Caki2 (cell line): ENCODE data around the gene MMP7. TPM values are rescaled to one million over a fixed set of nuclear protein-coding genes. Genes with fewer than 3 reads are reported as not detected.

Experiments
- DNase-seq: peaks from one replicate; pipeline ENCODE4 v3.0.0-alpha.2; 2015; ENCODE audit warnings: low read depth
- in situ Hi-C: cut with HindIII; loops from 2 replicates; pipeline ENCODE4 v1.10.0; 2016; ENCODE audit warnings: low sequenced_read_pairs, low pct_unique_long_range_greater_than_20kb, mixed read lengths
- total RNA-seq: library from RNA; depleted of rRNA; stranded (reverse); fragments of >200 nt; shearing (Covaris generic); gene quantifications from 2 replicates; pipeline ENCODE4 v1.2.3, GENCODE V29; 2014; ENCODE audit warnings: low replicate concordance; rRNA removed

The MMP7 gene, protein sequence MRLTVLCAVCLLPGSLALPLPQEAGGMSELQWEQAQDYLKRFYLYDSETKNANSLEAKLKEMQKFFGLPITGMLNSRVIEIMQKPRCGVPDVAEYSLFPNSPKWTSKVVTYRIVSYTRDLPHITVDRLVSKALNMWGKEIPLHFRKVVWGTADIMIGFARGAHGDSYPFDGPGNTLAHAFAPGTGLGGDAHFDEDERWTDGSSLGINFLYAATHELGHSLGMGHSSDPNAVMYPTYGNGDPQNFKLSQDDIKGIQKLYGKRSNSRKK
- total RNA-seq: 1,017 and 1,188 TPM in 2 replicates

DNA sequence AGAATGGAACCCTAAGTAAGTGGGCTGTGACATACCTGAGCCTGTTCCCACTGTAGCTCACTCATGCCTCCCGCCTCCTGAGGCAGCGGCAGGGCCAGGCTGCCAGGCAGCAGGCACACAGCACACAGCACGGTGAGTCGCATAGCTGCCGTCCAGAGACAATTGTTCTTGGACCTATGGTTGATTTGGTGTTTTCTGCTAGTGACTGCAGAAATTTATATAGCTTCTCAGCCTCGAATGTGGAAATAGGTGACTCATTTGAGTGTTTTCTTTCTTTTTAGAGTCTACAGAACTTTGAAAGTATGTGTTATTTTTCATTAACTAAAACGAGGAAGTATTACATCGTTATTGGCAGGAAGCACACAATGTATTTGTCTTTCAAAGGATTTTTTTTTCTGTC lies at the start of gene MMP7:
TSS of gene MMP7 (minus strand) at position 190 of the 400 bp plus-strand sequence. CDS start at position 143, 47 bp downstream.
- peak; percentile 82 for DNase-seq
- in situ Hi-C loops: no loop called here

DNA sequence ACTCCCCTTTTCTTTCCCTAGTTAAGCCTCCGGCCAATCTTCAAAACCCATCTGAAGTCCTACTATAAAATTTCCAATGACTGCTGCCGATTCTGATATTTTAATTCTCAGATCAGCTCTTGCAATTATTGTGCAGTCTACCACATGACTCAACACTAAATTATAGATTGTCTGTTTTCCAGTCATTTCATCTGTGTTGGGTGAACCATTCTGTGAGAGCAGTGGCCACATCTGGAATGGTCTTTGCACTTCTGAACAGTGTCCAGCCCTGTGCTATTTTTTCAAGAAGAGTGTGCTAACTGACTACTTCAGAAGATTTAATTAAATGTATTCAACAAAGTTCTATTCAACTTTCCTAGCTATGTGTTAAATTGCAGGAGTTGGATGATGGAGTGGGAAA lies 47.2 kb upstream of the MMP7 start:
- in situ Hi-C loops: no loop called here

DNA sequence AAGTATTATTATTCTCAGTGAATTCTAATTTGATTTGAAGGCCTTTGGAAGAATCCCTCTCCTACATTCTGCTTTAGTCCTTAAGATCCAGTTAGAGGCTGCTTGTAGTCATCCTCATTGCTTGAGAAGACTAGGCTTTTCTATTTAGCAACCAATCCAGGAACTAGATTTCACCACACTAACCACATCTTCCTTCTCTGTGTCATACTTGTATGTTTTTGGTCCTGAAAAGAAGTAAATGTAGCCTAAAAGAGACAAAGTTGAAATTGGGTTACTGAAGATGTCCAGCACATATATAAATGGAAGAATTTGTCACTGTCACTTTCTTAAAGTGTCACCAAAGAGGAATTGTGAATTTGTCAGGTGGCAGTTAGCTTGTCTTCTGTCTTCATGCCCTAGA lies 46.6 kb upstream of the MMP7 start:
- in situ Hi-C loops: no loop called here

More for the DNA sequence above, 47.2 kb upstream of the MMP7 start:
- DNase-seq: no peak

DNA sequence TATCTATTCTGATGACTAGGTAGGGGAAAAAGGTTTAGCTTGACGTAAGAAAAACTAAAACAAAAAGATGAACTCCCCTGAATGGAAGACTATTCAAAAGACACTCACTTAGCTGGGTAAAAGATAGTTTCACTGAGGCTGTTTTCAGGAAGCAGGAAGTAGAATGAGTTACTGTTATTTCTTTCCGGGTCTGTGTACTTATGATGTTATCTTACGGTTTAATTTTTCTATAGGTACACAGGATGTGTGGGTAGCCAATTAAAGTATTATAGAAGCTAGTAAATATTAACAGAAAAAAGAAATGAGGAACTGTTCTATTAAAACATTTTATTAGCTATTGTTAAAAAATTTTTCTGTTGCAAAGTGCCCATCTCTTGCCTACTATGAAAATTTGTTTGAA lies 45.8 kb upstream of the MMP7 start:
- DNase-seq: no peak
- in situ Hi-C loops: no loop called here

More for the DNA sequence above, 46.6 kb upstream of the MMP7 start:
- no peak for DNase-seq

DNA sequence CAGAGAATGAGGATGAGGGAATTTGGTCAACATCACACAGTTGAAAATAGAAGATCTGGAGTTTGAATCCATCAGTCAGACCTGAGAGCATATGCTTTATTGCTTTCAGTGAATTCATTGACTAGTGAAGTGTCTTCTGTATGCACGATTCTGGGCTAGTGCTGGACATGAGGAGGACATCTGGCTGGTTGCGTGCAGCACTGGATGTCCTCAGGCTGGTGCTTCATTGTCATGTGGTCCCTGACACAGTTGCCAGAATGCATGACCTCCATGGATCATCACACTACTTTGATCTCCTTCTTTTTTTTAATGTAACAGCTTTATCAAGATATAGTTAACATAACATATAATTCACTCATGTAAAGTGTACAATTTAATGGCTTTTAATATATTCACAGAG lies 44.5 kb upstream of the MMP7 start:
- in situ Hi-C loops: no loop called here
- DNase-seq: no peak

DNA sequence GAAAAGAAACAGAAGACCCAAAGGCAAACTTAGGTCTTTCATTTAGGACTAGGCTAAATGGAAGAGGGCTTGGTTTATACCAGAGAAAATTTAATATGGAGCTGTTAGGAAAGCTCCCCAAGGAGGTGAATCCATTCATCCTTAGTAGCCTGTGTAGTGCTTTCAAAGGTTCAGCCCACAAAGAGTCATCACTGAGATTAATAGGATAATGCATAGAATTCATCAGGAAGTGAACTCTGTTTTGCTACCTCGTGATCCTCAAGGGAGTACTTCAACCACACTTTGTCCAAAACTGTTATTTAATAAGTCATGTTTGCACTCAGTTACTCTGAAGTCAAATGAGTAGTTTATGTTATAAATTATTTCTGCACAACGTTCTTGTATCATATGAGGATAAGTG lies 43.3 kb upstream of the MMP7 start:
- in situ Hi-C loops: no loop called here
- DNase-seq: no peak

DNA sequence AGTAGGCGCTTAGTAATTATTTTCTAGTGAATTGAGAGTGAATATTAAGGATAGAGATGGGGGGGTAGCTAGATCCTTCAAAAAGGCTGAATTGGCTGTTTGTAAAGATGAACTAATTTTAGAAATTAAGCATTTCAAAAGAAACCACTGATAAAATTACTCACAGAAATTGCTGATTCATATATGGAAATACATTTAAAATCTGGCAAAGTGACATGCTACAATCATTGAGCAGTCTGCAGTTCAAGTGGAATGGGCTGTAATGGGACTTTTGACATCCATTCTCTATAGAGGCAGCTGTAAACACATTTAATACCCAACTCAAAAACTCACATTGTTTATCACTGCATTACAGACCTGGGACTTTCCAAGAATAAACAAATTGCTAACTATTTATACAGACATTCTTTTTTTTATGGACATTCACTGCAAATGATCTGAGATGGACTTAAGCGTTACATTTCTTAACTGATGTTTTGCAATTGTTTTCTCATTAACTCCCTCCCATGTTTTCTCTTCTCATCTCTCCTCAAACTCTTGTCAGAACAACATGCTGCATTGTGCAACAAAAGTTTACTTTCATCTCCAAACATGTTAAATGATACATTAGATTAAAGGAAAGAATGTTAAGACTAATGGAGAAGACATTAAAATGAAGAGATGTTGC lies 42.1 kb upstream of the MMP7 start:
- no peak for DNase-seq
- in situ Hi-C loops: no loop called here

DNA sequence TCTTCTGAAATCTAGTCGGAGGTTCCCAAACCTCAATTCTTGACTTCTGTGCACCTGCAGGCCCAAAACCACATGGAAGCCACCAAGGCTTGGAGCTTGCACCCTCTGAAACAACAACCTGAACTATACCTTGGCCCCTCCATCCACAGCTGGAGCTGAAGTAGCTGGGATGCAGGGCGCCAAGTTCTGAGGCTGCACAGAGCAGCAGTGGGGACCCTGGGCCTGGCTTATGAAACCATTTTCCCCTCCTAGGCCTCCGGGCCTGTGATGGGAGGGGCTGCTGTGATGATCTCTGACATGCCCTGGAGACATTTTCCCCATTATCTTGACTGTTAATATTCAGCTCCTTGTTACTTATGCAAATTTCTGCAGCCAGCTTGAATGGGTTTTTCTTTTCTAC lies 38.3 kb upstream of the MMP7 start:
- no peak for DNase-seq
- in situ Hi-C loops: no loop called here

DNA sequence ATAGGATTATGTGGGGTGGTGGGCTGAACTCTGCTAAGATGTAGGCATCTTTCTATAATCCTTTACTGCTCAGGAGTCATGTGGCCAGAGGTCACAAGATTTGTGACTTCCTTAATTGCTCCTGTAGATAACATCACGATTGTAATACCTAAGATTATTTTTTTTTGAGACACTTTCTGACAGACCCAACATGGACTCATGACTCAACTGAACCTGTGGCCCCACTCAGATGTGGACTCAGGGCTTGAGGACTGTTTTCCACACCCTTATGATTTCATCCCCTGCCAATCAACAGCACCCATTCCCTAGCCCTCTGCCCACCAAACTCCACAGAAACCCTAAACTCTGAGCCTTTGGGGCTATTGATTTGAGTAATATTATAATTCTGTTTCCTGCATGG lies 35.6 kb upstream of the MMP7 start:
- no peak for DNase-seq
- in situ Hi-C loops: no loop called here

DNA sequence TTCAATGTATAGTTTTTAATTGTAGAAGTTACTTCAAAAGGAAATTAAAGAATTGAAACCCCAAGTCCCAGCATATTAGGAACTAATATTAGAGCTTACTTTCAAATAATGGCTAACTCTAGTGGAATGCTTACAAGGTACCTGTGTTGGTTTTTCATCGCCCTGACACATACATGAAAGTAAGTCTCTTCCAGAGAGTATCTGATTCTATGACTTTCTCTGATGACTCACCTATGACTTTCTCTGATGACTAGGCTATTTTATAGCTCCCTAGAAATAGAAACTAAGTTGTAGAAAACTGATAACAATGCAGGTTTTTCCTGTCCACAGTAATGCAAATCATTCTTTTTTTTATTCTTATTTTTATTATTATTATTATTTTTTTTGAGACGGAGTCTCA lies 33.6 kb upstream of the MMP7 start:
- in situ Hi-C loops: no loop called here
- peak; percentile 52 for DNase-seq

DNA sequence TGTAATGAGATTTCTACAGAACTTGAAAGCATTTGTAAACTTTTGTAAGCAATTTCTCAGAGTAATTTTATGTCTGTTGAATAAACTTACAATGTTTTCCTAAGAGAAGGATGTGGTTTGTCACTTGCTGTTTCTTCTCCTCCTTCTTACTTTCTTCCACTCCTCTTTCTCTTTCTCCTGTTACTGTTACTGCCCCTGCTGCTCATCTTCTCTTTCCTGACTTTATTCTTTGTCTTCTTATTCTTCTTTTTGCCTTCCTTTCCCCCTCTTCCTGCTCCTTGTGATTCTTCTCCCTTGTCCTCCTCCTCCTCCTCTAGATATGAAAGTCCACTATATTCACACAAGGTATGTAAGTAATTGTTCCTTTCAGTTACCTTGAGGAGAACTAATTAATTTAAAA lies 31.1 kb upstream of the MMP7 start:
- DNase-seq: no peak
- in situ Hi-C loops: no loop called here

DNA sequence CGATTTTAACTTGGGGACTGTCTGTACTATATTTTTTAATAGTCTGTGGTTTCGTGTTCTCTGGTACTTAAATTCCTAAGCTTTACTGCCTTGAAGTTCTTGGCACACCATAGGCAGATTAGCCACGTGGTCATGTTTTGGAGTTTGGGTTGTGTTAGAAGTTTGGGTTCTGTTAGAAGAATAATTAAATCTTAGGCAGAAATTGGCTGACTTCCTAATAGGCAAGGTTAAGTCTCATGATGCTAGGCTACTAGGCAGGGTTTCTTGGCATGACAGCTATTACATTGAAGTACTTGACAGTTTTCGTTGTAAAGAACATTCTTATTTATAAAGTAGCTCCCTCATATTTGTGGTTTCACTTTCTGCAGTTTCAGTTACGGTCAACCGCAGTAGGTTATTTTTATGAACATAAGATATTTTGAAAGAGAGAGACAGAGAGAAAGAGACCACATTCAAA lies 30.0 kb upstream of the MMP7 start:
- in situ Hi-C loops: no loop called here
- DNase-seq: no peak

DNA sequence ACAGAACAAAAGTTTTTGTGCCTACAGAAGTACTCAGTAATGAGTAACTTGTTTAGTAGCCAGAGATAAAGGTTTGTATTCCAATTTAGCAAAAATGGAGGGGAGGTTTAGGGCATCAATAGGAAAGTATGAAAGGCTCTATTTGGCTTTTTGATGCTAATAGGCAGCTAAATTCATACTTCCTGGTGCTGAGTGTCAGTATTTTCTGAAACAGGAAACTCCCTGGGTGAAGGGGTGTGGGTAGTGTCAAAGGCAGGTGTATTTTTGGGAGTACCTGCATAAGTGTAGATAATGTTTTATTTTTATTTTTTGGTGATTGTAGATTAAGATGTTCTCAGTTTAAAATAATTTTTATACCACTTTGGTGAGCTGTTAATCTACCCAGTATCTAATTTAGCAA lies 29.3 kb upstream of the MMP7 start:
- no peak for DNase-seq
- in situ Hi-C loops: no loop called here

DNA sequence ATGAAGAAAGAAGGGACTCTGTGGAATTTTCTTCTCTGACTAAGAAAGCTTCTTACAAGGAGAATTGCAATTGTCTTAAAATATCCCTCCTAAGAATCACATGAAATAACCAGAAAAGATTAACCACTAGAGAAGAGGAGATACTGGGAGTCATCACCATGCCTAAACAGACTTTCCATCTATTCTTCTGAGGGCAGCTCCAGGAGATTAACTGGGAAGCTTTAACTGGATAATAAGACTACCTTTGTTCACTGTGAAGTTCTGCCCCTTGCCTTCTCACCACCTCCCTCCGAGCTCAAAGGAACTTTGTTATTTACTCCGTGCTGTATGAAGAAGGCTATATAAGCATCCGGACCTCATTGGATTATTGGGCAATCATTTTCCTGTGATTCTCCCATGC lies 24.5 kb upstream of the MMP7 start:
- in situ Hi-C loops: no loop called here
- DNase-seq: no peak

DNA sequence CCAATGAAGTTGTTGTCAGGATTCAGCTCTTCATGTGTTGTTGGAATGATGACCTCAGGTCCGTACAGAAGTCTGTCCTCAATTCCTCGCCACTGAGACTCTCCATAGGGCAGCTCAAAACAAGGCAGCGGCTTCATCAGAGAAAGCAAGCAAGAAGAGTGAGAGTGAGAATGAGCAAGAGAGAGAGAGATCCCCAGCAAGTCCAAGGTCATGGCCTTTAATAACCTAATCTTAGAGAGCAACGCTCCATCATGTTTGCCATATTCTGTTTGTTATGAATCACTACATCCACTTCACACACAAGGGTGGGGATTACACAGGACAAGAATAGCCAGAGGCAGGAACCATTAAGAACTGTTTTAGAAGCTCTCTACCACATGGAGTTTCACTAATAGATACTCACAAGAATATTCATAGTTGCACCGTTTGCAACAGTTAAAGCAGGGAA lies 23.3 kb upstream of the MMP7 start:
- no peak for DNase-seq
- in situ Hi-C loops: no loop called here

DNA sequence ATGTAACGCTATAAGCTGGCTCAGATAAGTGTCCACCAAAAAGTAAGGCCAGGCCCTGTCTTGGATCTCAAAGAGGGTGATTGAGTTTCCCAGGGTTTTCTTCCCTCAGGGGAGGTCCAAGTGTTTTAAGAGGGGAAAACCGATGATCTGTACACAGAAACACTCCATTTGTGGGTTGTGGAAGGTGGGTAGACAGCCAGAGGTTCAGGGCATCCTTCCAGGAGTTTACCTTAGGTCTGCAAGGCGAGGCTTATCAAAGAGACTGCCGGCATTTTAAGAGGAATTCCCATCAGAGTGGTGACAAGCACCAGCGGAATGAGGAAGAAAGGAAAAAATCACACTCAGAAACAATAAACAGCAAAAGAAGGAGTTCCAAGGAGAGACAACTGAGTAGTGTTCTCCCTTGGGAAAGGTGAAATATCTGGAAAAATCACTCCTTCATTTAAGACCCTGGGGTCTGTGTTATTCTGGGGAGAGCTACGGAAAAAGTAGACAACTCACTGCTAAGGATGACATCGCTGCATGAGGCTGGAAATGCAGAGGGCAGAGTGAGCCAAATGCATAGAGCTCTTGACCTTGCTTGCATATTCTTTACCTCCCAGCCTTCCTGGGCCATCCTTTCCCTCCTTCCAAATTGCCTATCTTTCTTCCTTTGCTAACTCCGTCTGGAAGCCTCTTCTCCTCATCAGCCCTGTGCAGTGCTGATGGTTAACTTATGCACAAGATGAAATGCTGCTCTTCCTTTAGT lies 22.1 kb upstream of the MMP7 start:
- in situ Hi-C loops: no loop called here
- peak; percentile 95 for DNase-seq

DNA sequence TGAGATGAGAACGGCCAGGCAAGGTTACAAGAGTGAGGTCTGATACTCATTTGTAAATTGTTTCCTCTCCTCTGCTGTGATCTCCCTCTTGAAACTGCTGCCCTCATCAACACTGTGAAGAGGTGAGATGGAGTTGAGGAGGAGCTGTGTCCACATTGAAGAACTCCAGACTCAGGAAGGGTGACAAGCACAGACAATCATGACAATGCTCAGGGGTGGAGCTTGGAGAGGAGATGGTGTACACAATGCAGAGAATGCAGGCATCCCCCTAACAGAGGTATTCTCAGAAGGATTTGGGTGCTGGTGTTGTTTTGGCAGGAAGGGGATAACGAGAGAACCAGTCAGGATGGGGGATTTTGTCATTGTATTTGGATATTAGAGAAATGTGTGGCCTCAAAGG lies 21.5 kb upstream of the MMP7 start:
- in situ Hi-C loops: no loop called here
- DNase-seq: no peak

DNA sequence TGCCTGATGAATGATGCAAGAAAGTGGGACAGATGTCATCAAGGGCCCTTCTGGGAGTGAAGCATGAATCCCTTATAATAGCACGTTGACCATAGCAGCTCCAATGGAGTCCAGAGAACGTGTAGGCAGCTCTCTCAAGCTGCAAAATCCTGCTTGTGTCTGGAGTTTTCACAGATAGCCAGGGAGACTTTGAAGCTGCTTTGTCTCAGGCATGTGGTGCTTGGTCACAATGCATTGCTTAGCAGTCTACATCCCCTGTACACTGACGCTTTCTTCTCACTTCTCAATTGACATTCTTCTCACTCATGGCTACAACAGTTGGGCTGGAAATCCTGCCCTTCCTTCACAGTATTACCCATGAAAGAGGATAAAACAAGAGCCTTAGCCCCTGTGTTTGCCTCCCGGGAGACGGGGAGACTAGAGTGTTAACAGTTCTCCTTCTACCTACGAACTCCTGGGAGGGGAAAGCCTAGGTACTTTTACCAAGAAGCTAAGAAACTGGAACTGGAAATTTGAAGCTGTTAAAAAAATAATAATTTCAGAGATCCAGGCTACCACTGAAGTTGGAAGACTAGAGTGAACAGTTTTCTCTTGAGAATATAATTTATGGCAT lies 20.7 kb upstream of the MMP7 start:
- in situ Hi-C loops: no loop called here
- DNase-seq: peak; percentile 17
